GM23338 (cell line): ENCODE results near the gene PARP1. TPM values are rescaled to one million over a fixed set of nuclear protein-coding genes. Genes with fewer than 3 reads are reported as not detected.

ENCODE experiments used
- ATAC-seq: fragments of 200-7000 bp; cut with Tn5 transposase; 3 replicates; pipeline ENCODE4 v1.9.1; 2020
- DNase-seq: peaks from one replicate; pipeline ENCODE4 v3.0.0-alpha.2; 2015; ENCODE audit warnings: low spot score
- H2AFZ ChIP-seq: fragments of 200-600 bp; sonication (generic); 2 replicates; pipeline ENCODE4 v1.8.0; 2016; ENCODE audit warnings: antibody characterized with exemption, mild to moderate bottlenecking, moderate library complexity
- H3F3A ChIP-seq: fragments of 200-600 bp; sonication (generic); replicated peaks from 2 replicates; pipeline ENCODE4 v1.8.0; 2017; ENCODE audit warnings: antibody characterized with exemption, mixed run types, low read depth
- H3K27ac ChIP-seq: fragments of 200-600 bp; sonication (generic); 2 replicates; pipeline ENCODE4 v1.6.1; 2016; ENCODE audit warnings: low read depth
- H3K27me3 ChIP-seq: fragments of 200-600 bp; sonication (generic); 2 replicates; pipeline ENCODE4 v1.8.0; 2016; ENCODE audit warnings: mild to moderate bottlenecking, mixed run types, moderate library complexity; ENCODE audit not compliant: insufficient read depth
- H3K36me3 ChIP-seq: fragments of 200-600 bp; sonication (generic); 2 replicates; pipeline ENCODE4 v1.8.0; 2016; ENCODE audit warnings: mild to moderate bottlenecking; ENCODE audit not compliant: insufficient read depth
- H3K4me1 ChIP-seq: fragments of 200-600 bp; sonication (generic); 2 replicates; pipeline ENCODE4 v1.8.0; 2016; ENCODE audit warnings: mild to moderate bottlenecking, moderate library complexity; ENCODE audit not compliant: insufficient read depth
- H3K4me2 ChIP-seq: fragments of 200-600 bp; sonication (generic); 2 replicates; pipeline ENCODE4 v1.7.1; 2017; ENCODE audit warnings: mixed run types
- H3K4me3 ChIP-seq: fragments of 200-600 bp; sonication (generic); 2 replicates; pipeline ENCODE4 v1.6.1; 2016; ENCODE audit warnings: mixed run types
- H3K79me2 ChIP-seq: fragments of 200-600 bp; sonication (generic); replicated peaks from 2 replicates; pipeline ENCODE4 v1.8.0; 2017; ENCODE audit warnings: mild to moderate bottlenecking; ENCODE audit not compliant: insufficient read depth
- H3K9me2 ChIP-seq: fragments of 200-600 bp; sonication (generic); 2 replicates; pipeline ENCODE4 v1.8.0; 2017; ENCODE audit not compliant: insufficient read depth
- H4K20me1 ChIP-seq: fragments of 200-600 bp; sonication (generic); replicated peaks from 2 replicates; pipeline ENCODE4 v1.8.0; 2017; ENCODE audit warnings: mild to moderate bottlenecking; ENCODE audit not compliant: insufficient read depth
- H3K27ac Mint-ChIP-seq: 2 replicates; pipeline ENCODE4 v1.8.0; 2020; ENCODE audit warnings: inconsistent platforms, mild to moderate bottlenecking, moderate library complexity, mixed read lengths
- H3K27me3 Mint-ChIP-seq: 3 replicates; pipeline ENCODE4 v1.8.0; 2022; ENCODE audit warnings: low read depth, mild to moderate bottlenecking, moderate library complexity, mixed read lengths, inconsistent platforms; ENCODE audit not compliant: insufficient read depth, poor library complexity
- H3K36me3 Mint-ChIP-seq: 3 replicates; pipeline ENCODE4 v1.8.0; 2021; ENCODE audit warnings: low read depth, mild to moderate bottlenecking, inconsistent platforms, moderate library complexity, mixed read lengths
- H3K4me1 Mint-ChIP-seq: 3 replicates; pipeline ENCODE4 v1.8.0; 2020; ENCODE audit warnings: mild to moderate bottlenecking, inconsistent platforms, mixed read lengths
- H3K4me3 Mint-ChIP-seq: 3 replicates; pipeline ENCODE4 v1.8.0; 2021; ENCODE audit warnings: moderate library complexity, mild to moderate bottlenecking, inconsistent platforms, mixed read lengths
- H3K9me3 Mint-ChIP-seq: 3 replicates; pipeline ENCODE4 v1.8.0; 2020; ENCODE audit warnings: moderate library complexity, mild to moderate bottlenecking, inconsistent platforms, mixed read lengths
- EZH2 ChIP-seq: fragments of 200-600 bp; sonication (generic); IDR thresholded peaks from one replicate; pipeline ENCODE4 v1.8.0; 2017; ENCODE audit warnings: antibody characterized with exemption, mild to moderate bottlenecking, low read depth; ENCODE audit not compliant: unreplicated experiment
- NANOG ChIP-seq: IDR thresholded peaks from 2 replicates; pipeline ENCODE4 v1.6.1; 2016; ENCODE audit warnings: antibody characterized with exemption, borderline replicate concordance
- POLR2AphosphoS5 ChIP-seq: IDR thresholded peaks from 2 replicates; pipeline ENCODE4 v1.6.1; 2016; ENCODE audit warnings: antibody characterized with exemption, low read depth
- REST ChIP-seq: IDR thresholded peaks from one replicate; pipeline ENCODE4 v1.6.1; 2018; ENCODE audit warnings: antibody characterized with exemption; ENCODE audit not compliant: unreplicated experiment
- STAT1 ChIP-seq: IDR thresholded peaks from one replicate; pipeline ENCODE4 v1.6.1; 2016; ENCODE audit warnings: antibody characterized with exemption; ENCODE audit not compliant: unreplicated experiment
- polyA plus RNA-seq: library from polyadenylated mRNA; unstranded; fragments of >200 nt; fragmentation: Nextera tagmentation; extraction: Ambion mirVana; gene quantifications from 2 replicates; pipeline ENCODE4 v1.2.1, GENCODE V29; 2016
- total RNA-seq: library from RNA; depleted of rRNA; stranded (reverse); fragments of >200 nt; shearing (Covaris generic); gene quantifications from 2 replicates; pipeline ENCODE4 v1.2.3, GENCODE V29; 2014
- TF ChIP-seq, protein P1 (sequence below), 2 experiments: fragments of 200-600 bp in 1 of 2; sonication (generic) in 1 of 2; conservative IDR thresholded peaks; 2 replicates each; pipeline versions ENCODE4 v1.5.1 to v1.6.1; 2016 to 2017; ENCODE audit warnings: antibody characterized with exemption in 2 of 2, low read depth in 2 of 2, mild to moderate bottlenecking in 2 of 2, moderate library complexity in 1 of 2
- TF ChIP-seq, protein P2 (sequence below): fragments of 250-450 bp; sonication (Bioruptor Pico); IDR thresholded peaks from 2 replicates; pipeline ENCODE4 v1.5.0; 2020; ENCODE audit warnings: mild to moderate bottlenecking, moderate library complexity

PARP1 gene
- total and polyA plus RNA-seq, 2 experiments from 2014 or later = 877 to 1,082 TPM

- Histone ChIP-seq H2AFZ (peak overlapping the region; percentile 16; the same call in 1 of the 2 replicates), H3K27ac (no peak overlapping the region), H3K9me2 (peaks cover 8% of the 10 kb centered on the region), H4K20me1 (no peaks in the 10 kb centered on the region), H3F3A (no peaks in the 10 kb centered on the region), H3K36me3 (no peaks in the 10 kb centered on the region), H3K27me3 (no peaks in the 10 kb centered on the region), H3K4me1 (peaks cover 43% of the 10 kb centered on the region), H3K4me2 (no peak overlapping the region), H3K79me2 (no peaks in the 10 kb centered on the region), H3K4me3 (no peak overlapping the region)
- H3K4me3 Mint-ChIP-seq = no peak overlapping the region
- H3K27me3 Mint-ChIP-seq = peaks cover 6% of the 10 kb centered on the region
- H3K9me3 Mint-ChIP-seq = peaks cover 2% of the 10 kb centered on the region; the same call in 2 of the 3 replicates
- ATAC-seq (peak; percentile 84), DNase-seq (peak; percentile 61)
- no peak overlapping the region for H3K27ac Mint-ChIP-seq
- H3K36me3 Mint-ChIP-seq = no peaks in the 10 kb centered on the region
- H3K4me1 Mint-ChIP-seq = peaks cover 38% of the 10 kb centered on the region
- TF ChIP-seq, protein P1, sequence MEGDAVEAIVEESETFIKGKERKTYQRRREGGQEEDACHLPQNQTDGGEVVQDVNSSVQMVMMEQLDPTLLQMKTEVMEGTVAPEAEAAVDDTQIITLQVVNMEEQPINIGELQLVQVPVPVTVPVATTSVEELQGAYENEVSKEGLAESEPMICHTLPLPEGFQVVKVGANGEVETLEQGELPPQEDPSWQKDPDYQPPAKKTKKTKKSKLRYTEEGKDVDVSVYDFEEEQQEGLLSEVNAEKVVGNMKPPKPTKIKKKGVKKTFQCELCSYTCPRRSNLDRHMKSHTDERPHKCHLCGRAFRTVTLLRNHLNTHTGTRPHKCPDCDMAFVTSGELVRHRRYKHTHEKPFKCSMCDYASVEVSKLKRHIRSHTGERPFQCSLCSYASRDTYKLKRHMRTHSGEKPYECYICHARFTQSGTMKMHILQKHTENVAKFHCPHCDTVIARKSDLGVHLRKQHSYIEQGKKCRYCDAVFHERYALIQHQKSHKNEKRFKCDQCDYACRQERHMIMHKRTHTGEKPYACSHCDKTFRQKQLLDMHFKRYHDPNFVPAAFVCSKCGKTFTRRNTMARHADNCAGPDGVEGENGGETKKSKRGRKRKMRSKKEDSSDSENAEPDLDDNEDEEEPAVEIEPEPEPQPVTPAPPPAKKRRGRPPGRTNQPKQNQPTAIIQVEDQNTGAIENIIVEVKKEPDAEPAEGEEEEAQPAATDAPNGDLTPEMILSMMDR (conservative IDR thresholded peaks at IDR 0.05; ENCODE audit: low read depth in 2 of 2) = peak; percentile 33 to 35; a peak in 2 of 4 replicates
- no peak for TF ChIP-seq NANOG
These were observed 37.0 kb upstream of the PARP1 start for GRCh38 chr1:226444901-226445300.

GRCh38 chr1:226443439-226443838 lies 35.5 kb upstream of the PARP1 start:
- Histone ChIP-seq H3K4me3 (no peak overlapping the region), H4K20me1 (no peaks in the 10 kb centered on the region), H3K4me2 (no peak overlapping the region), H2AFZ (no peak overlapping the region), H3K27ac (no peak overlapping the region), H3K27me3 (no peaks in the 10 kb centered on the region), H3K4me1 (peaks cover 43% of the 10 kb centered on the region), H3K79me2 (no peaks in the 10 kb centered on the region), H3K9me2 (peaks cover 5% of the 10 kb centered on the region), H3K36me3 (no peaks in the 10 kb centered on the region), H3F3A (no peaks in the 10 kb centered on the region)
- ATAC-seq (no peak), DNase-seq (no peak)
- Mint-ChIP-seq H3K27ac (no peak overlapping the region), H3K9me3 (peaks cover 2% of the 10 kb centered on the region; the same call in 2 of the 3 replicates), H3K4me3 (no peak overlapping the region), H3K4me1 (peaks cover 33% of the 10 kb centered on the region), H3K27me3 (peaks cover 4% of the 10 kb centered on the region), H3K36me3 (no peaks in the 10 kb centered on the region)
- TF ChIP-seq STAT1 (no peak), EZH2 (no peak), POLR2AphosphoS5 (no peak), REST (no peak)
- TF ChIP-seq, protein P2, sequence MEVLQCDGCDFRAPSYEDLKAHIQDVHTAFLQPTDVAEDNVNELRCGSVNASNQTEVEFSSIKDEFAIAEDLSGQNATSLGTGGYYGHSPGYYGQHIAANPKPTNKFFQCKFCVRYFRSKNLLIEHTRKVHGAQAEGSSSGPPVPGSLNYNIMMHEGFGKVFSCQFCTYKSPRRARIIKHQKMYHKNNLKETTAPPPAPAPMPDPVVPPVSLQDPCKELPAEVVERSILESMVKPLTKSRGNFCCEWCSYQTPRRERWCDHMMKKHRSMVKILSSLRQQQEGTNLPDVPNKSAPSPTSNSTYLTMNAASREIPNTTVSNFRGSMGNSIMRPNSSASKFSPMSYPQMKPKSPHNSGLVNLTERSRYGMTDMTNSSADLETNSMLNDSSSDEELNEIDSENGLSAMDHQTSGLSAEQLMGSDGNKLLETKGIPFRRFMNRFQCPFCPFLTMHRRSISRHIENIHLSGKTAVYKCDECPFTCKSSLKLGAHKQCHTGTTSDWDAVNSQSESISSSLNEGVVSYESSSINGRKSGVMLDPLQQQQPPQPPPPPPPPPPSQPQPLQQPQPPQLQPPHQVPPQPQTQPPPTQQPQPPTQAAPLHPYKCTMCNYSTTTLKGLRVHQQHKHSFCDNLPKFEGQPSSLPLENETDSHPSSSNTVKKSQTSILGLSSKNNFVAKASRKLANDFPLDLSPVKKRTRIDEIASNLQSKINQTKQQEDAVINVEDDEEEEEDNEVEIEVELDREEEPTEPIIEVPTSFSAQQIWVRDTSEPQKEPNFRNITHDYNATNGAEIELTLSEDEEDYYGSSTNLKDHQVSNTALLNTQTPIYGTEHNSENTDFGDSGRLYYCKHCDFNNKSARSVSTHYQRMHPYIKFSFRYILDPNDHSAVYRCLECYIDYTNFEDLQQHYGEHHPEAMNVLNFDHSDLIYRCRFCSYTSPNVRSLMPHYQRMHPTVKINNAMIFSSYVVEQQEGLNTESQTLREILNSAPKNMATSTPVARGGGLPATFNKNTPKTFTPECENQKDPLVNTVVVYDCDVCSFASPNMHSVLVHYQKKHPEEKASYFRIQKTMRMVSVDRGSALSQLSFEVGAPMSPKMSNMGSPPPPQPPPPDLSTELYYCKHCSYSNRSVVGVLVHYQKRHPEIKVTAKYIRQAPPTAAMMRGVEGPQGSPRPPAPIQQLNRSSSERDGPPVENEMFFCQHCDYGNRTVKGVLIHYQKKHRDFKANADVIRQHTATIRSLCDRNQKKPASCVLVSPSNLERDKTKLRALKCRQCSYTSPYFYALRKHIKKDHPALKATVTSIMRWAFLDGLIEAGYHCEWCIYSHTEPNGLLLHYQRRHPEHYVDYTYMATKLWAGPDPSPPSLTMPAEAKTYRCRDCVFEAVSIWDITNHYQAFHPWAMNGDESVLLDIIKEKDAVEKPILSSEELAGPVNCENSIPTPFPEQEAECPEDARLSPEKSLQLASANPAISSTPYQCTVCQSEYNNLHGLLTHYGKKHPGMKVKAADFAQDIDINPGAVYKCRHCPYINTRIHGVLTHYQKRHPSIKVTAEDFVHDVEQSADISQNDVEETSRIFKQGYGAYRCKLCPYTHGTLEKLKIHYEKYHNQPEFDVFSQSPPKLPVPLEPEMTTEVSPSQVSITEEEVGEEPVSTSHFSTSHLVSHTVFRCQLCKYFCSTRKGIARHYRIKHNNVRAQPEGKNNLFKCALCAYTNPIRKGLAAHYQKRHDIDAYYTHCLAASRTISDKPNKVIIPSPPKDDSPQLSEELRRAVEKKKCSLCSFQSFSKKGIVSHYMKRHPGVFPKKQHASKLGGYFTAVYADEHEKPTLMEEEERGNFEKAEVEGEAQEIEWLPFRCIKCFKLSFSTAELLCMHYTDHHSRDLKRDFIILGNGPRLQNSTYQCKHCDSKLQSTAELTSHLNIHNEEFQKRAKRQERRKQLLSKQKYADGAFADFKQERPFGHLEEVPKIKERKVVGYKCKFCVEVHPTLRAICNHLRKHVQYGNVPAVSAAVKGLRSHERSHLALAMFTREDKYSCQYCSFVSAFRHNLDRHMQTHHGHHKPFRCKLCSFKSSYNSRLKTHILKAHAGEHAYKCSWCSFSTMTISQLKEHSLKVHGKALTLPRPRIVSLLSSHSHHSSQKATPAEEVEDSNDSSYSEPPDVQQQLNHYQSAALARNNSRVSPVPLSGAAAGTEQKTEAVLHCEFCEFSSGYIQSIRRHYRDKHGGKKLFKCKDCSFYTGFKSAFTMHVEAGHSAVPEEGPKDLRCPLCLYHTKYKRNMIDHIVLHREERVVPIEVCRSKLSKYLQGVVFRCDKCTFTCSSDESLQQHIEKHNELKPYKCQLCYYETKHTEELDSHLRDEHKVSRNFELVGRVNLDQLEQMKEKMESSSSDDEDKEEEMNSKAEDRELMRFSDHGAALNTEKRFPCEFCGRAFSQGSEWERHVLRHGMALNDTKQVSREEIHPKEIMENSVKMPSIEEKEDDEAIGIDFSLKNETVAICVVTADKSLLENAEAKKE (CRISPR knock-in tag) = no peak
